Tibial artery (tissue), 4 donors: ENCODE measurements around the gene IGF1R.

Source experiments
- DNase-seq, 2 donors: peaks; one replicate each; pipeline ENCODE4 v3.0.0-alpha.2; 2019
- H3K27ac ChIP-seq, 2 donors: fragments of 200-600 bp; sonication (generic) in 1 of 2; 1 replicate in 1 of 2; 2 replicates in 1 of 2; pipeline ENCODE4 v1.5.1; 2018 to 2019; ENCODE audit warnings: mild to moderate bottlenecking in 1 of 2
- H3K27me3 ChIP-seq, 2 donors: fragments of 200-600 bp; sonication (generic) in 1 of 2; one replicate each; pipeline versions ENCODE4 v1.5.1 to v1.6.0; 2016 to 2019
- H3K36me3 ChIP-seq, 3 donors: fragments of 200-600 bp; sonication (generic) in 2 of 3; one replicate each; pipeline ENCODE4 v1.5.1; 2016 to 2019; ENCODE audit warnings: mild to moderate bottlenecking in 2 of 3
- H3K4me1 ChIP-seq, 4 donors: fragments of 200-600 bp; sonication (generic) in 2 of 4; 1 replicate in 3 of 4; 2 replicates in 1 of 4; pipeline ENCODE4 v1.5.1; 2016 to 2019
- H3K4me3 ChIP-seq, 2 donors: fragments of 200-600 bp; sonication (generic) in 1 of 2; 1 replicate in 1 of 2; 2 replicates in 1 of 2; pipeline ENCODE4 v1.5.1; 2018 to 2019; ENCODE audit warnings: mild to moderate bottlenecking in 2 of 2
- H3K9me3 ChIP-seq, 3 donors: fragments of 200-600 bp; sonication (generic) in 1 of 3; one replicate each; pipeline ENCODE4 v1.5.1; 2016 to 2019
- intact Hi-C: fragments of 100-400 bp; cut with DNase I; formaldehyde crosslinking; loops from one replicate; pipeline ENCODE4 v1.15.0; 2023; ENCODE audit warnings: low total_unique reads
- TF ChIP-seq, protein P1 (sequence below), 2 experiments: fragments of 200-600 bp in 1 of 2; fragments of 450-650 bp in 1 of 2; IDR thresholded peaks; one replicate each; pipeline ENCODE4 v1.5.1; 2017 to 2019; ENCODE audit warnings: antibody characterized with exemption in 2 of 2, mild to moderate bottlenecking in 1 of 2, moderate library complexity in 1 of 2

IGF1R gene

DNA sequence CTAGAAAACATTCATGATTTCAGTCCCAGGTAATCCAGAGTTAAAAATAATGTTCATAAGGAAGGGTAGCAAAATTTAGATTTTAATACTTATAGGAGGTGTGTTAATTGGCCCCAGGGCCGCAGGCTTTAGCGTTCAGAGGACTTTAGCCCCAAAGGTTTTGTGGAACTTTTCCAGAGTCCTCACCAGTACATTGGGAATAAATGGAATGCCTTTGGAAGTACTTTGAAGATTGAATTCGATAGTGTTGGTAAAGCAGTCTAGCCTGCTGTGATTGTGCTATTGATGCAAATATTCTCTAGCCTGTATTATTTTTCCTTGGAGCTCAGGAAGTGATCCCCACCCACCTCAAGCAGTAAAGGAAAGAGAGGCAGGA is 137.1 kb downstream of the IGF1R start:
- no peak overlapping the region for H3K27ac ChIP-seq

DNA sequence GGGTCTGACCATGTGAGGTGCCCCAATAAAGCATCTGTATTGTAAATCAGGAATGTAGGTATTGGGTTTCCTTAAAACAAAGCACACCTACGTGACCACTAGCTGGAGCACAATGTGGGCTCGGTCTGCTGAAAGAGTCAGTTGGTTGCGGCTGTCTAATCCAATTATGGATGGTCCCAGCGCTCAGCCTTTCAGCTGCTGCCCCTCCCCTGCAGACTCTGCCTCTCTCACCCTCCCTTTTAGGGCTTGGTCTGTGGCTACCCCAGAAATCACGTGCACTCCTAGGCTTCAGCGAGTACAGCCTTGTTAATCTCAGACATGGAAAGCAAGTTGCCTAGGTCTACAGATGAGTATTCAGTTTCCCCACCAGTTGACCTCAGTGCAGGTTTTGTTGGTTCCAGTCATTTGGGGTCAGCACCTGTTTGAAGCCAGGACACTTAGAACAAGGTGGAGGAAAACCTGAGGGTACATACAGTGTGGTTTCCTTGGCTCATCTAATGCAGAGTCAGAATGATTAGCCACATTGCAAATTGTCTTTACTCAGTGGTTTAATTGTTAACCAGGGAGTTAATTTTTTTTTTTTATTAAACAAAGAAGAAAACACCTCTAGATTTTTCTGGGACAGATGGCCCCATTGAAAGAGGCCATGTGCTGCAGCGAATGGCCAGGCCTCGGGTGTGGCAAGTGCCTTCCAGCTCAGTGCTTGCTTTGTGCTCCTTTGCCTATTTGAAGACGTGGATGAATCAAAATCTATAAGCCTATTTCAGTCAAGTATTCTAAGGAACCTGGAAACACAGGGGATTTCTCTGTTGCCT is 137.7 kb downstream of the IGF1R start:
- H3K9me3 ChIP-seq: no peaks in the 10 kb centered on the region
- H3K27me3 ChIP-seq: no peaks in the 10 kb centered on the region
- intact Hi-C loops: loop anchor here (10.0 kb wide), 1 partner anchor 59 kb away; no protein-coding TSS in a partner anchor
- H3K4me3 ChIP-seq: no peak overlapping the region
- H3K36me3 ChIP-seq: no peaks in the 10 kb centered on the region
- DNase-seq: no peak
- TF ChIP-seq, protein P1, sequence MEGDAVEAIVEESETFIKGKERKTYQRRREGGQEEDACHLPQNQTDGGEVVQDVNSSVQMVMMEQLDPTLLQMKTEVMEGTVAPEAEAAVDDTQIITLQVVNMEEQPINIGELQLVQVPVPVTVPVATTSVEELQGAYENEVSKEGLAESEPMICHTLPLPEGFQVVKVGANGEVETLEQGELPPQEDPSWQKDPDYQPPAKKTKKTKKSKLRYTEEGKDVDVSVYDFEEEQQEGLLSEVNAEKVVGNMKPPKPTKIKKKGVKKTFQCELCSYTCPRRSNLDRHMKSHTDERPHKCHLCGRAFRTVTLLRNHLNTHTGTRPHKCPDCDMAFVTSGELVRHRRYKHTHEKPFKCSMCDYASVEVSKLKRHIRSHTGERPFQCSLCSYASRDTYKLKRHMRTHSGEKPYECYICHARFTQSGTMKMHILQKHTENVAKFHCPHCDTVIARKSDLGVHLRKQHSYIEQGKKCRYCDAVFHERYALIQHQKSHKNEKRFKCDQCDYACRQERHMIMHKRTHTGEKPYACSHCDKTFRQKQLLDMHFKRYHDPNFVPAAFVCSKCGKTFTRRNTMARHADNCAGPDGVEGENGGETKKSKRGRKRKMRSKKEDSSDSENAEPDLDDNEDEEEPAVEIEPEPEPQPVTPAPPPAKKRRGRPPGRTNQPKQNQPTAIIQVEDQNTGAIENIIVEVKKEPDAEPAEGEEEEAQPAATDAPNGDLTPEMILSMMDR (IDR thresholded peaks at IDR 0.05): no peak
- H3K4me1 ChIP-seq: peaks cover 0 to 78% (median 40%) of the 10 kb centered on the region in 4 donors
- no peak overlapping the region for H3K27ac ChIP-seq

More for the DNA sequence above, 137.1 kb downstream of the IGF1R start:
- no peak overlapping the region for H3K4me3 ChIP-seq
- H3K4me1 ChIP-seq: peaks cover 0 to 72% (median 37%) of the 10 kb centered on the region in 4 donors
- intact Hi-C loops: loop anchor here (10.0 kb wide), 1 partner anchor 59 kb away; no protein-coding TSS in a partner anchor
- H3K27me3 ChIP-seq: no peaks in the 10 kb centered on the region
- no peak for DNase-seq
- H3K36me3 ChIP-seq: no peaks in the 10 kb centered on the region
- TF ChIP-seq, protein P1 (IDR thresholded peaks at IDR 0.05): no peak
- H3K9me3 ChIP-seq: no peaks in the 10 kb centered on the region

DNA sequence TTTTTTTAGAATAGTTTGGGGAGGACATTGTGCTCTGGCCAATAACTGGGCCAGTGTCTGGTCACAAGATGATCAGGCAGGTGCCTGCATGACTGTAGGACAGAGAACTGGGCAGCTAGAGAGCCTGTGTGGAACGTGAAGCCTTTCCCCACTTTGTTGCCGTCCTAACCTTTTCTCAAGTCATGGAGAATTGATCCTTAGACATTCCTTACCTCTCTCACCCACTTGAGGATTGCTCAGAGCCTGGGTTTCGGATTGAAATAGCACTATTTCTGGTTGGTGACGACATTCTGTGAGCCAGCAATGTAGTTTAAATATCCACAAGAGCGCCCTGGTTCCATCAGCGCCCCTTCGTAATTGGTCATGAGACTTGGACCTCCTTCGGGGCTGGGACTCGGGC is 138.4 kb downstream of the IGF1R start:
- Histone ChIP-seq H3K4me1 (peaks cover 0 to 85% (median 41%) of the 10 kb centered on the region in 4 donors), H3K9me3 (no peaks in the 10 kb centered on the region), H3K4me3 (no peak overlapping the region), H3K36me3 (no peaks in the 10 kb centered on the region), H3K27ac (no peak overlapping the region), H3K27me3 (no peaks in the 10 kb centered on the region)
- intact Hi-C loops: loop anchor here (10.0 kb wide), 1 partner anchor 58 kb away; no protein-coding TSS in a partner anchor
- TF ChIP-seq, protein P1 (IDR thresholded peaks at IDR 0.05): no peak
- no peak for DNase-seq

DNA sequence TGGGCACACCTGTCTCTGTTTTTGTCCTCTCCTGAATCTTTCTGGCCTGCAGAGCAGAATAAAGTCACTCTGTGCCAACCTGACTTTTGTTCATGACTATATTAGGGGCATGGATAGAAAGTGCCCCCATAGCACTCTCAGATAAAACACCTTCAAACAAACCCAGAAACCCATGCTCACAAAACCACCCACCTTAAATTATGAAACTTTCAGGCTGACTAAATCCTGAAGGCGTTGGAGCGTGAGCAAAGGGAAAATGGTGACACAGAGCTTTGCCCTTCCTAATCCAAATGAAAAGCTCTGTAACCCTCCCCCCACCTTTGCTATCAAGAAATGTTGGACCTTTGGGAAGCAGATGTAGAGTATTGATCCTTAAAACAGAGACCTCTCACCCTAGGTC is 138.9 kb downstream of the IGF1R start:
- TF ChIP-seq, protein P1 (IDR thresholded peaks at IDR 0.05): no peak
- DNase-seq: no peak
- no peak overlapping the region for H3K27ac ChIP-seq
- H3K9me3 ChIP-seq: no peaks in the 10 kb centered on the region
- H3K27me3 ChIP-seq: no peaks in the 10 kb centered on the region
- H3K36me3 ChIP-seq: no peaks in the 10 kb centered on the region
- H3K4me3 ChIP-seq: no peak overlapping the region
- H3K4me1 ChIP-seq: peaks cover 0 to 89% (median 41%) of the 10 kb centered on the region in 4 donors
- intact Hi-C loops: loop anchor here (10.0 kb wide), 1 partner anchor 58 kb away; no protein-coding TSS in a partner anchor

DNA sequence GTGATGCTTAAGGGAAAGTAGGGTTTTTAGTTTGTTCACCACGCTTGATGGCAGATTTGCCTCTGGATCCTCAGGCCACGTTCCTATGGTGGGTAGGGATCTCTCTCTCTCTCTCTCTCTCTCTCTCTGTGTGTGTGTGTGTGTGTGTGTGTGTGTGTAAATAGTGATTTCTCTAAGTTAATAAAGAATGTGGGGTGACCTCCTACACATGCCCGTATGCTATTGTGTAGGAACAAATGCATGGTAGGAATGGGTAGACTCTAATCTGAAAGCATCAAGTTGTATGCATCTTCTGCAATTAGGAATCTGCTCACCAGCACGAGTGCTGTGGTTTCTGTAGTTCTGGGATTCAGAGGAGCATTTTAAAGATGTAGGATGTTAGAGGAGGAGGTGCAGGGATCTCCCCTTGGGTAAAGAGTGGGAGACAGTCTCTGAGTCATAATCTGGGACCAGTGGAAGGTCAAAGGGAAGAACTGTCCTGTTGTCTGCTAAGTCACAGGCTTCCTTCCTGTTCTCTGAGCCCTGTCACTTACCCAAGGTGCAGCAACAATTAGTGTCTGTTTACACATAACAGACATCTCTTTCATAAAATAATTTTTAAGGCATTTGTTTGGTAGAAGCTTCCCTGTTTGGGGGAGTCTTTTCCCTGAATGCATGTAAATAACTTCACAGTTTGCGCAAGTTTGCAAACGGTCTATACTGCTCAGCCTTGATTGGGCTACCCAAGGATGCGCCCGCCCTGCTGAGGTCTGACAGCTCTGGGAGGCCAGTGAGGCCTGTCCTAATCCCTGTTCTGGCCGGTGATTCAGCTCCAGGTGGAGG is 139.8 kb downstream of the IGF1R start:
- intact Hi-C loops: loop anchor here (10.0 kb wide), 1 partner anchor 57 kb away; no protein-coding TSS in a partner anchor
- TF ChIP-seq, protein P1 (IDR thresholded peaks at IDR 0.05): no peak

More for the DNA sequence above, 139.8 kb downstream of the IGF1R start:
- Histone ChIP-seq H3K27me3 (no peaks in the 10 kb centered on the region), H3K9me3 (no peaks in the 10 kb centered on the region), H3K27ac (no peak overlapping the region), H3K4me1 (peaks cover 0 to 91% (median 43%) of the 10 kb centered on the region in 4 donors), H3K4me3 (no peak overlapping the region), H3K36me3 (no peaks in the 10 kb centered on the region)
- DNase-seq: no peak
